ENCODE measurements around the gene ADAM21. TPM values are rescaled to one million over a fixed set of nuclear protein-coding genes. Genes with fewer than 3 reads are reported as not detected.

The ADAM21 gene
- total RNA-seq, 1 experiment from 2014 or later = not detected

DNA sequence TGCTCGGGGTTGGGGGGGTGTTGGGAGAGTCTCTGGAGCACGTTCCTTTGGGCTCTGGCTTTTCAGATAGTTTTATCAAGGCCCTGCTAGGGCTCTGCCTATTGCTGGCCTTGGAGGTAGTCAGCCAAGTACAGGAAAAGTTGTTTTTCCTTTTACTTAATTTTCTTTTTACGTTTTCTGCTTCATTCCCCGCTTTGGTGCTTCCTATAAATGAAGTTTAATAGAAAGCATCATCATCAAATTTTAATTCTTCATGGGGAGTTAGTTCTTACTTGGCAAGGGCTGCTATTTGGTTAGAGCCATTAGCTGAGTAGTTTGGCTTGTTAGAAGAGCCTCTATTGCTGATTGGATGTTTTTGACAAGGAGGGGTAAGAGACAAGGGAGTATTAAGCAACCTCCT, 15.1 kb upstream of the ADAM21 start:
- no peak overlapping the region for H3K23ac ChIP-seq (ENCODE audit: insufficient read length, low read depth, low read length)
- H4K5ac ChIP-seq (ENCODE audit: insufficient read length, low read depth, low read length) = no peak overlapping the region
- no peak overlapping the region for H3K14ac ChIP-seq (ENCODE audit: insufficient read depth, low read length)
- no peak overlapping the region for H2BK5ac ChIP-seq (ENCODE audit: insufficient read length, low read length)
- H3K27ac ChIP-seq (ENCODE audit: insufficient read length, low read depth, low read length) = no peak overlapping the region
- H2BK12ac ChIP-seq (ENCODE audit: insufficient read length, low read depth, low read length) = no peak overlapping the region
- H3K9me3 Mint-ChIP-seq = peaks cover 58 to 64% of the 10 kb centered on the region in 2 experiments
- no peak overlapping the region for H3K56ac ChIP-seq (ENCODE audit: insufficient read length, low read depth, low read length)
- no peak overlapping the region for H2BK20ac ChIP-seq (ENCODE audit: low read depth, low read length, poor library complexity, severe bottlenecking)
- H3K27ac Mint-ChIP-seq = no peak overlapping the region
- TF ChIP-seq, protein P1, sequence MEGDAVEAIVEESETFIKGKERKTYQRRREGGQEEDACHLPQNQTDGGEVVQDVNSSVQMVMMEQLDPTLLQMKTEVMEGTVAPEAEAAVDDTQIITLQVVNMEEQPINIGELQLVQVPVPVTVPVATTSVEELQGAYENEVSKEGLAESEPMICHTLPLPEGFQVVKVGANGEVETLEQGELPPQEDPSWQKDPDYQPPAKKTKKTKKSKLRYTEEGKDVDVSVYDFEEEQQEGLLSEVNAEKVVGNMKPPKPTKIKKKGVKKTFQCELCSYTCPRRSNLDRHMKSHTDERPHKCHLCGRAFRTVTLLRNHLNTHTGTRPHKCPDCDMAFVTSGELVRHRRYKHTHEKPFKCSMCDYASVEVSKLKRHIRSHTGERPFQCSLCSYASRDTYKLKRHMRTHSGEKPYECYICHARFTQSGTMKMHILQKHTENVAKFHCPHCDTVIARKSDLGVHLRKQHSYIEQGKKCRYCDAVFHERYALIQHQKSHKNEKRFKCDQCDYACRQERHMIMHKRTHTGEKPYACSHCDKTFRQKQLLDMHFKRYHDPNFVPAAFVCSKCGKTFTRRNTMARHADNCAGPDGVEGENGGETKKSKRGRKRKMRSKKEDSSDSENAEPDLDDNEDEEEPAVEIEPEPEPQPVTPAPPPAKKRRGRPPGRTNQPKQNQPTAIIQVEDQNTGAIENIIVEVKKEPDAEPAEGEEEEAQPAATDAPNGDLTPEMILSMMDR (conservative IDR thresholded peaks at IDR 0.05) = no peak
- peaks cover 17% of the 10 kb centered on the region for H3K9me3 ChIP-seq (ENCODE audit: control insufficient read depth, low read depth, low read length)
- no peak for DNase-seq
- H3K79me1 ChIP-seq (ENCODE audit: insufficient read depth, low read depth, low read length, poor library complexity, severe bottlenecking) = no peaks in the 10 kb centered on the region
- H3K9ac ChIP-seq (ENCODE audit: extremely low read depth, insufficient read length, low read length) = no peak overlapping the region
- no peak overlapping the region for H2AFZ ChIP-seq (ENCODE audit: low read length)
- no peak overlapping the region for H3K4me3 Mint-ChIP-seq
- H3K79me2 ChIP-seq (ENCODE audit: insufficient read depth, low read length) = no peaks in the 10 kb centered on the region
- H3K4ac ChIP-seq (ENCODE audit: low read depth, low read length) = no peak overlapping the region
- H4K20me1 ChIP-seq (ENCODE audit: control insufficient read depth, insufficient read depth, insufficient read length) = no peaks in the 10 kb centered on the region
- H3K4me1 ChIP-seq (ENCODE audit: insufficient read depth, low read length) = no peaks in the 10 kb centered on the region
- H3K23me2 ChIP-seq (ENCODE audit: insufficient read length, low read depth, low read length, poor library complexity, severe bottlenecking) = no peaks in the 10 kb centered on the region
- H2BK120ac ChIP-seq (ENCODE audit: low read depth, low read length, poor library complexity, severe bottlenecking) = no peak overlapping the region
- peaks cover 2 to 4% of the 10 kb centered on the region in 2 experiments; a peak in 1 of 4 replicates for H3K4me1 Mint-ChIP-seq
- H2BK15ac ChIP-seq (ENCODE audit: low read depth, low read length) = no peak overlapping the region
- H3T11ph ChIP-seq (ENCODE audit: low read length) = no peak overlapping the region
- no CpG with 5 or more reads among the region's 4 CpGs for WGBS (ENCODE audit: extremely low coverage, insufficient read length, low lambda C conversion rate)
- H4K91ac ChIP-seq (ENCODE audit: insufficient read length, low read depth, low read length) = no peak overlapping the region
- no peaks in the 10 kb centered on the region for H3K27me3 ChIP-seq (ENCODE audit: insufficient read depth, low read length)
- H4K8ac ChIP-seq (replicated peaks; ENCODE audit: insufficient read length, low read depth, low read length) = no peak overlapping the region
- peaks cover 11% of the 10 kb centered on the region for H3K27me3 Mint-ChIP-seq (ENCODE audit: low read depth)
- H3K4me2 ChIP-seq (ENCODE audit: insufficient read depth, insufficient read length, low read length) = no peak overlapping the region
- no peak overlapping the region for H2AK5ac ChIP-seq (ENCODE audit: insufficient read length, low read length)
- no peak overlapping the region for H3K18ac ChIP-seq (ENCODE audit: insufficient read length, low read depth, low read length)
- peaks cover 10 to 34% (median 23%) of the 10 kb centered on the region in 3 experiments; a peak in 6 of 7 replicates for H3K36me3 Mint-ChIP-seq (ENCODE audit: insufficient read depth in 1 of 3, low read depth in 3 of 3)
